Right lobe of liver (tissue), 6 donors: Measurements from ENCODE around the gene APBA2. TPM values are rescaled to one million over a fixed set of nuclear protein-coding genes. Genes with fewer than 3 reads are reported as not detected.

ENCODE experiments used
- ATAC-seq, 4 donors: fragments of 200-7000 bp; cut with Tn5 transposase; one replicate each; pipeline ENCODE4 v1.9.1; 2020; ENCODE audit warnings: mild to moderate bottlenecking in 4 of 4, moderate library complexity in 4 of 4
- DNase-seq, 3 donors: peaks; one replicate each; pipeline ENCODE4 v3.0.0-alpha.2; 2020
- H3K27ac ChIP-seq, 3 donors: fragments of 200-600 bp; one replicate each; pipeline ENCODE4 v1.8.0; 2022
- H3K27me3 ChIP-seq, 2 donors: fragments of 200-600 bp; one replicate each; pipeline ENCODE4 v1.8.0; 2022
- H3K36me3 ChIP-seq, 4 donors: fragments of 200-600 bp; sonication (generic) in 1 of 4; one replicate each; pipeline versions ENCODE4 v1.5.1 to v1.8.0; 2017 to 2022; ENCODE audit warnings: control low read depth in 1 of 4
- H3K4me1 ChIP-seq, 4 donors: fragments of 200-600 bp; sonication (generic) in 1 of 4; one replicate each; pipeline versions ENCODE4 v1.5.1 to v1.8.0; 2017 to 2022; ENCODE audit warnings: control low read depth in 1 of 4
- H3K4me3 ChIP-seq, 3 donors: fragments of 200-600 bp; one replicate each; pipeline ENCODE4 v1.8.0; 2022
- H3K9me3 ChIP-seq, 4 donors: fragments of 200-600 bp; sonication (generic) in 1 of 4; one replicate each; pipeline versions ENCODE4 v1.5.1 to v1.8.0; 2017 to 2022; ENCODE audit warnings: control low read depth in 1 of 4
- CTCF ChIP-seq, 4 donors: fragments of 200-600 bp in 3 of 4; fragments of 450-650 bp in 1 of 4; IDR thresholded peaks; one replicate each; pipeline versions ENCODE4 v1.5.1 to v1.8.0; 2016 to 2022; ENCODE audit warnings: antibody characterized with exemption in 4 of 4, mild to moderate bottlenecking in 2 of 4
- POLR2A ChIP-seq: fragments of 450-650 bp; IDR thresholded peaks from one replicate; pipeline ENCODE4 v1.6.1; 2017; ENCODE audit warnings: antibody characterized with exemption, mild to moderate bottlenecking
- WGBS: methylation state at CpG from one replicate; pipeline ENCODE4 v1.1.6; 2018; ENCODE audit warnings: low coverage, low lambda C conversion rate; ENCODE audit not compliant: insufficient coverage; ENCODE audit errors: missing lambda C conversion rate; 5-methylcytosine and 5-hydroxymethylcytosine counted together
- intact Hi-C, 2 donors: fragments of 100-400 bp; cut with DNase I; formaldehyde crosslinking; loops; one replicate each; pipeline versions ENCODE4 v1.11.2 to v1.14.1; 2022
- total RNA-seq, 6 experiments: library from RNA; depleted of rRNA in 2 of 6; stranded (reverse); fragments of >200 nt in 2 of 6; fragmentation: NEBNext Ultra II Directional in 3 of 6; extraction: Animal tissue kit (Norgen Biotek cat#: 25700) in 3 of 6; gene quantifications; one replicate each; pipeline versions ENCODE4 v1.1.0 to v1.2.4, GENCODE V29; 2016 to 2023
- donor health status: DM: no; HTN: yes; CAD: no.
- donor health status: DM: no; HTN: no; CAD: no.
- donor health status: DM: no; HTN: no; CAD: no.
- donor health status: DM: no; HTN: yes; CAD: no.
- donor health status: DM: no; HTN: yes; CAD: no.

APBA2 gene
- total RNA-seq, 6 experiments from 2014 or later = 0.51 to 0.75 (median 0.69) TPM

GRCh38 chr15:29071882-29072273 lies 186.1 kb downstream of the APBA2 start:
- Histone ChIP-seq H3K27ac (no peak overlapping the region), H3K9me3 (no peaks in the 10 kb centered on the region), H3K36me3 (no peaks in the 10 kb centered on the region), H3K27me3 (no peaks in the 10 kb centered on the region), H3K4me3 (no peak overlapping the region), H3K4me1 (no peaks in the 10 kb centered on the region)
- DNase-seq (no peak), ATAC-seq (peak in 1 of 4 donors; percentile 20)
- intact Hi-C loops = no loop called here
- 60% methylated on average over 1 of the region's 7 CpGs for WGBS
- TF ChIP-seq POLR2A (no peak), CTCF (IDR thresholded peaks at IDR 0.05) (no peak)

GRCh38 chr15:29072444-29072843 lies 186.7 kb downstream of the APBA2 start:
- ATAC-seq = no peak
- no peaks in the 10 kb centered on the region for H3K36me3 ChIP-seq
- DNase-seq = no peak
- H3K27me3 ChIP-seq = no peaks in the 10 kb centered on the region
- H3K4me3 ChIP-seq = no peak overlapping the region
- no peaks in the 10 kb centered on the region for H3K9me3 ChIP-seq
- TF ChIP-seq CTCF (IDR thresholded peaks at IDR 0.05) (no peak), POLR2A (no peak)
- intact Hi-C loops = no loop called here
- 61% methylated on average over 4 of the region's 5 CpGs for WGBS
- no peaks in the 10 kb centered on the region for H3K4me1 ChIP-seq
- H3K27ac ChIP-seq = no peak overlapping the region

GRCh38 chr15:29074045-29074444 lies 188.3 kb downstream of the APBA2 start:
- no peak overlapping the region for H3K27ac ChIP-seq
- H3K4me1 ChIP-seq = no peaks in the 10 kb centered on the region
- H3K36me3 ChIP-seq = no peaks in the 10 kb centered on the region
- H3K9me3 ChIP-seq = no peaks in the 10 kb centered on the region
- H3K27me3 ChIP-seq = no peaks in the 10 kb centered on the region
- DNase-seq (no peak), ATAC-seq (no peak)
- 45% methylated on average over 4 of the region's 4 CpGs for WGBS
- TF ChIP-seq CTCF (IDR thresholded peaks at IDR 0.05) (no peak), POLR2A (no peak)
- intact Hi-C loops = no loop called here
- no peak overlapping the region for H3K4me3 ChIP-seq

GRCh38 chr15:29078541-29078940 lies 192.8 kb downstream of the APBA2 start:
- Histone ChIP-seq H3K27me3 (no peaks in the 10 kb centered on the region), H3K36me3 (no peaks in the 10 kb centered on the region), H3K27ac (no peak overlapping the region), H3K9me3 (no peaks in the 10 kb centered on the region), H3K4me3 (no peak overlapping the region), H3K4me1 (no peaks in the 10 kb centered on the region)
- ATAC-seq = no peak
- intact Hi-C loops = no loop called here
- TF ChIP-seq POLR2A = no peak
- no peak for TF ChIP-seq CTCF (IDR thresholded peaks at IDR 0.05)
- no peak for DNase-seq
- 80% methylated on average over 10 of the region's 10 CpGs for WGBS

- DNase-seq = no peak
- WGBS = 69% methylated on average over 4 of the region's 5 CpGs
- no peaks in the 10 kb centered on the region for H3K27me3 ChIP-seq
- H3K36me3 ChIP-seq = no peaks in the 10 kb centered on the region
- H3K4me1 ChIP-seq = no peaks in the 10 kb centered on the region
- H3K27ac ChIP-seq = no peak overlapping the region
- no peak for TF ChIP-seq CTCF (IDR thresholded peaks at IDR 0.05)
- TF ChIP-seq POLR2A = no peak
- intact Hi-C loops = no loop called here
- H3K9me3 ChIP-seq = no peaks in the 10 kb centered on the region
- no peak for ATAC-seq
- no peak overlapping the region for H3K4me3 ChIP-seq
These were observed 193.7 kb downstream of the APBA2 start for GRCh38 chr15:29079479-29079878.
